GM21515 (cell line): Measurements from ENCODE around the gene RNF40.

Source experiments
- ATAC-seq: cut with Tn5 transposase; IDR thresholded peaks from one replicate; pipeline ENCODE4 v1.9.1; 2021; ENCODE audit not compliant: unreplicated experiment

Gene RNF40

DNA sequence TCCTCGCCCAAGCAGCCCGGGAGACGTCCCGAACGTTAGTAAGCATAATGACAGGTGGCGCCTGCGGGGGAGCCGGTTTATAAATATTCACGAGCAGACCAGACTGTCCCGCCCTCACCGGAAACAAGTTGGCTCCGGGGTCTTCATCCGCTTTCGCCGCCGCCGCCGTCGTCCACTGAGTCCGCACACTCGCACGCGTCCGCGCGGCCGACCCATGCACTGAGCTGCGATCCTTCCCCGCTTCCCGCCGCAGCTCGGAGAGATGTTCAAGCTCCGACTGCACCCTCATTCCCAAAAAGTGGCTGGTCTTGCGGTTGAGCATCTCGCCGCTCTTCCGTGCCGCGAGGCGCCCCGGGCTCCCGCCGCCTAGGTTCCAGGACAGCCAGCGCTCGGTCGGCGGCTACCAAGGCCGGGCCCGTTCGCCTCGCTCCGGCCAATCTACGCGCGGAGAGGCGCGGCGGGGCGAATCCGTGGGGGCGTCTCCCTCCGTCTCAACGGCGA is 645 bp upstream of the RNF40 start:
- peak; percentile 27 for ATAC-seq

DNA sequence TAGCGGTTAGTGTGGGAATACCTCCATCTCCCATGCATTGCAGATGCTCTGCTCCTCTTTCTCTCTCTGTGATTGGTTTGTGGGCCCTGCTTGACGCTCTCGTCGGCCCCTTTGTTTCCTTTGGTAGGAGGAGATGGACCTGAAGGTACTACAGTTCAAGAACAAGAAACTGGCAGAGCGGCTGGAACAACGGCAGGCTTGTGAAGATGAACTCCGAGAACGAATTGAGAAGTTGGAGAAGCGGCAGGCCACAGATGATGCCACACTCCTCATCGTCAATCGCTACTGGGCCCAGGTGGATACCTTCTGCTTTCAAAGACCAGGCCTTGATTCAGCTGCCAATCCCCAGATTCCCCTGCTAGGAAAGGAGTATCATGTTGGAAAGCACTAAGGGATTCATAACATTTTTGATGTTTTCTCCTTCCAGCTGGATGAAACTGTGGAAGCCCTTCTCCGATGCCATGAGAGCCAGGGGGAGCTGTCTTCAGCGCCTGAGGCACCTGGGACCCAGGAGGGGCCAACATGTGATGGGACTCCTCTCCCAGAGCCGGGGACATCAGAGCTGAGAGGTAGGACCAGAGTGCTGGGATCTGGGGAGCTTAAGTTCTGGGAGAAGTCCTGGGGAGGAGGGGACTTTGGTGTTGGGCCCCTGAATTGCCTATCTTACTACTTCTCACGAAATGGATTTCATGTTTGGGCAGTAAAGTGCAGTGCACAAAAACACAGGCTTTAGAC is 1.0 kb downstream of the RNF40 start:
- no peak for ATAC-seq

DNA sequence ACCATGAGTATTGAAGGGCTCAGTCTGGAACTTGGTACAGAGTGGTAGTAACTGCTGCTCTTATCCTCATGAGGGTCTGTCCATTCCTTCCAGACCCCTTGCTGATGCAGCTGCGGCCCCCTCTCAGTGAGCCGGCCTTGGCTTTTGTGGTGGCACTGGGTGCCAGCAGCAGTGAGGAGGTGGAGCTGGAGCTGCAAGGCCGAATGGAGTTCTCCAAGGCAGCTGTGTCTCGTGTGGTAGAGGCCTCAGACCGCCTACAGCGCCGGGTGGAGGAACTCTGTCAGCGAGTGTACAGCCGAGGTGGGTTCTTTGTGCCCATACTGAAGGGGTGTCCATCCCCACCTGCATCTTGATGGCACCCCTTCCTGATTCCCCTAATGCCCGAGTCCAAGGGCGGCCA is 2.0 kb downstream of the RNF40 start:
- ATAC-seq, result no peak

DNA sequence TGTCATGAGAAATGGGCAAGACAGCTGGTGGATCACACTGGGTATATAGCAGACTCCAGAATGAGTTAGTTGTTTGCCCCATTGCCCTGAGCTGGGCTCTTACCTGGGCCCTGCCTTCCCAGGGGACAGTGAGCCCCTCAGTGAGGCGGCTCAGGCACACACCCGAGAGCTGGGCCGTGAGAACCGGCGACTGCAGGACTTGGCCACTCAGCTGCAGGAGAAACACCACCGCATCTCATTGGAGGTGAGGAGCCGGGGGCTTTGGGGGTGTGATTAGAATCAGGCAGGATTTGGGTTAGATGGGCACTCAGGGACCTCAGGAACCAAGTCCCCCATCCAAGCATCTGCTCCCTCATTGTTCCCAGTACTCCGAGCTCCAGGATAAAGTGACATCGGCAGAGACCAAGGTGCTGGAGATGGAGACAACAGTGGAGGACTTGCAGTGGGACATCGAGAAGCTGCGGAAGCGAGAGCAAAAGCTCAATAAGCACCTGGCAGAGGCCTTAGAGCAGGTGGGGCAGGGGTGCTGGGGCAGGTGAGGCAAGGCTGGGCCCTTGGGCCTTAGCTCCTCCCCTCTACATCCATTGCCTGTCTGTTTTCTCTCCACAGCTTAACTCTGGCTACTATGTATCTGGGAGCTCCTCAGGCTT is 2.8 kb downstream of the RNF40 start:
- no peak for ATAC-seq

DNA sequence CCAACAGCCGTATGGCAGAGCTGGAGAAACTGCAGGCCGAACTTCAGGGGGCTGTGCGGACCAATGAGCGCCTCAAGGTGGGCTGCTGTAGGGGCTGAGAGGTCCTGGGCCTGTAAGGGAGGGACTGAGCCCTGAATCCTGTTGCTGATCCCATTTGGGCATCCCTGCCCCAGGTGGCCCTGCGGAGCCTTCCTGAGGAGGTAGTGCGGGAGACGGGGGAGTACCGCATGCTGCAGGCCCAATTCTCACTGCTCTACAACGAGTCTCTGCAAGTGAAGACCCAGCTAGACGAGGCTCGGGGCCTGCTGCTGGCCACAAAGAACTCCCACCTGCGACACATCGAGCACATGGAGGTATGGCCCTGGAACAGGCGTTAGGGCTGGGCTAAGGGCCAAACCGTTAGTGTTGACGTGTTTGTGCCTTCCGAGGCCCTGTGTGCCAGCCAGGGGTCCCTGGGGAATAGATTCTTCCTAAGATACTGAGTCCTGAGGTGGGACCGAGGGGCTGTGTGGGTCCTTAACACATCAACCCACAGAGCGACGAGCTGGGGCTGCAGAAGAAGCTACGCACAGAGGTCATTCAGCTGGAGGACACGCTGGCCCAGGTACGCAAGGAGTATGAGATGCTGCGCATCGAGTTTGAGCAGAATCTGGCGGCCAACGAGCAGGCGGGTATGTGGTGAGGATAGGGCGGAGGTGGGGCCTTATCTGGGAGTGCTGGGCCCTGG is 4.2 kb downstream of the RNF40 start:
- no peak for ATAC-seq

DNA sequence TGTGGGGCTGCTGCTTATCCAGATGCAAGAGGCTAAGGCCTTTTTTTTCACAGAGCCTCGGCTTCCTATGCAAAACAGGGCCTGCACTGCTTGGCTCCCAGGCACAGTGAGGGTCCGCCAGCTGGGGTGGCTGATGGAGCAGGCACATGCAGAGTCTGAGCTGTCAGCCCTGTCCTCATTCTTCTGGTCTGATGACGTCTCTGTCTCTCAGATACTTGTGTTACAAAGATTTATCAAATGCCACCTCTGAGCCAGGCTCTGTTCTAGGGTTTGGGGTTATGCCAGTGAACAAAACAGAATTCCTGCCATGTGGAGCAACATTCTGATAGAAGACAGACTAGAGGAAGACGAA is 4.8 kb downstream of the RNF40 start:
- ATAC-seq, result no peak

DNA sequence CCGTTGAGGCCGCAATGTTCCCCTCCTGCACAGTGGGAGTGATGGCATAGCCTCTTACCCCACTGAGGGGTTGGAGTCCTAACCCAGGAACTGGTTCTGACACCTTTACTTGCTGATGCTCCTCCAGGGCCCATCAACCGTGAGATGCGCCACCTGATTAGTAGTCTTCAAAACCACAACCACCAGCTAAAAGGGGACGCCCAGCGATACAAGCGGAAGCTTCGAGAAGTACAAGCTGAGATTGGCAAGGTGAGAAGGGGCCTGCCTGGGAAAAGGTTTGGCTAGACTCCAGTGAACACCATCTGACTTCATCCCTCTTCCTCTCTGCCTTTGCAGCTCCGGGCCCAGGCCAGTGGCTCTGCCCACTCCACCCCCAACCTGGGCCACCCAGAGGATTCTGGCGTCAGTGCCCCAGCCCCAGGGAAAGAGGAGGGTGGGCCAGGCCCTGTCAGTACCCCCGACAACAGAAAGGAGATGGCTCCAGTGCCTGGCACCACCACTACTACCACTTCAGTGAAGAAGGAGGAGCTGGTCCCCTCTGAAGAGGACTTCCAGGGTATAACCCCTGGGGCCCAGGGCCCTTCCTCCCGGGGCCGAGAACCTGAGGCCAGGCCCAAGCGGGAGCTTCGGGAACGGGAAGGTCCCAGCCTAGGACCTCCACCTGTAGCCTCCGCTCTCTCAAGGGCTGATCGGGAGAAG is 5.8 kb downstream of the RNF40 start:
- no peak for ATAC-seq

DNA sequence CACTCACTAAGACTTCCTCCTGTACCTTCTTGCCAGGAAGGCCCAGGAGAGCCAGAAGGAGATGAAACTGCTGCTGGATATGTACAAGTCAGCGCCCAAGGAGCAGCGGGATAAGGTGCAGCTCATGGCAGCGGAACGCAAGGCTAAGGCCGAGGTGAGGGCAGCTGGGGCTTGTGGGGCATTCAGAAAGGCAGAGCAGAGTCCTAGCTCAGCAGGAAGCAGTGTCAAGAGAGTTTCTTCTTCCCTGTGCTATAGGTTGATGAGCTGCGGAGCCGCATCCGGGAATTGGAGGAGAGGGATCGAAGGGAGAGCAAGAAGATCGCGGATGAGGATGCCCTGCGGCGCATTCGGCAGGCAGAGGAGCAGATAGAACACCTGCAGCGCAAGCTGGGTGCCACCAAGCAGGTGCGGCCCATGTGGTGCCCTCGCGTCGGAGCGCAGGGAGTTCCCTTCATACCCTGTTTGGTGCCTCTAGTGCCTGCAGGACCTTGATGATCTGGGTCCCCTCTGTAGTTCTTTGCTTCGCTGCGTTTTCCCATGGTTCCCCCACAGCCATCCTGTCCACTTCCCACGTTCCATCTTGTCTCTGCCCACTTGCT is 6.6 kb downstream of the RNF40 start:
- ATAC-seq, result no peak

DNA sequence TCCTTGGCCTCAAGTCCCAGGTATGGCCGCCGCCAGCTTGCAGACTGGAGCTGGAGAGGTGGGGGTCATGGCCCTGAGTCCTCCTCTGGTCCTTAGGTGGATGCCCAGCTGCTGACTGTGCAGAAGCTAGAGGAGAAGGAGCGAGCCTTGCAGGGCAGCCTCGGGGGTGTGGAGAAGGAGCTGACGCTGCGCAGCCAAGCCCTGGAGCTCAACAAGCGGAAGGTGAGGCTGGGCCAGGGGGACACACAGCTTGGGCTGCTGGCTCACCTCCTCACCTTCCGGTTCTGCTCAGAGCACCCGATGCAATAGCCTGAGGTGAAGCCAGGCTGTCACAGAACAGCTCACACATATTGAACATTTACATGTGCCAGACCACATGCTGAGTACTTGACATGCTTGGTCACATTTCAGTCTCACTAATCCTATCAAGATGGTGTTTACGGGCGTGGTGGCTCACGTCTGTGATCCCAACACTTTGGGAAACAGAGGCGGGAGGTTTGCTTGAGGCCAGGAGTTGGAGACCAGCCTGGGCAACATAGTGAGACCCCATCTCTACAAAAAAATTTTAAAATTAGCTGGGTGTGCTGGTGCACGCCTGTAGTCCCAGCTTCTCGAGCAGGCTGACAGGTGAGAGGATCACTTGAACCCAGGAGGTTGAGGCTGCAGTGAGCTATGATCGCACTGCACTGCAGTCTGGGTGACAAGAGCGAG is 7.4 kb downstream of the RNF40 start:
- no peak for ATAC-seq

DNA sequence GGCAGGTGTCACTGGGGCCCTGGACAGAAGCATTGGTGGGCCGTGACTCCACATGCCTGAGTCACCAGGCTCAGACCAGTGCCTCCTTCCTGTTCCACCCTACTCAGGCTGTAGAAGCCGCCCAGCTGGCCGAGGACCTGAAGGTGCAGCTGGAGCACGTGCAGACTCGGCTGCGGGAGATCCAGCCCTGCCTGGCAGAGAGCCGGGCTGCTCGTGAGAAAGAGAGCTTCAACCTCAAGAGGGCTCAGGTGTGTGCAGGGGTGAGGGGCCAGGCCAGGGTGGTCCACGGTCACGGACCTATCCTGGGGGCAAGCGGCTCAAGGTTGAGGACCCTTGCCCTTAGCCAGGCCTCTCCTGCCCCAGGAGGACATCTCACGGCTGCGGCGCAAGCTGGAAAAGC is 9.6 kb downstream of the RNF40 start:
- ATAC-seq, result no peak

DNA sequence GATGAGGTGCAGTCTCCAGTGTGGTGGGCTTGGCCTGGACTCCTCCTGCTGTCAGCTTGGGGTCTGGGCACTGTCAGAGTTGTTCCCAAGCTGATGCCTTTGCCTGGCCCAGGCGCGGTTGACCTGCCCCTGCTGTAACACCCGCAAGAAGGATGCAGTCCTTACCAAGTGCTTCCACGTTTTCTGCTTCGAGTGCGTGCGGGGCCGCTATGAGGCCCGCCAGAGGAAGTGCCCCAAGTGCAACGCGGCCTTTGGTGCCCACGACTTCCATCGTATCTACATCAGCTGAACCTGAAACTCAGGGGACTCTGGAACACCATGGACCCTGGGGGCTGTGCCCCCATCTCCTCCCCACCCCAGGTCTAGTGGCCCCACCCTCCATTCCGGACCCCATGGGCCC is 11.7 kb downstream of the RNF40 start:
- no peak for ATAC-seq

DNA sequence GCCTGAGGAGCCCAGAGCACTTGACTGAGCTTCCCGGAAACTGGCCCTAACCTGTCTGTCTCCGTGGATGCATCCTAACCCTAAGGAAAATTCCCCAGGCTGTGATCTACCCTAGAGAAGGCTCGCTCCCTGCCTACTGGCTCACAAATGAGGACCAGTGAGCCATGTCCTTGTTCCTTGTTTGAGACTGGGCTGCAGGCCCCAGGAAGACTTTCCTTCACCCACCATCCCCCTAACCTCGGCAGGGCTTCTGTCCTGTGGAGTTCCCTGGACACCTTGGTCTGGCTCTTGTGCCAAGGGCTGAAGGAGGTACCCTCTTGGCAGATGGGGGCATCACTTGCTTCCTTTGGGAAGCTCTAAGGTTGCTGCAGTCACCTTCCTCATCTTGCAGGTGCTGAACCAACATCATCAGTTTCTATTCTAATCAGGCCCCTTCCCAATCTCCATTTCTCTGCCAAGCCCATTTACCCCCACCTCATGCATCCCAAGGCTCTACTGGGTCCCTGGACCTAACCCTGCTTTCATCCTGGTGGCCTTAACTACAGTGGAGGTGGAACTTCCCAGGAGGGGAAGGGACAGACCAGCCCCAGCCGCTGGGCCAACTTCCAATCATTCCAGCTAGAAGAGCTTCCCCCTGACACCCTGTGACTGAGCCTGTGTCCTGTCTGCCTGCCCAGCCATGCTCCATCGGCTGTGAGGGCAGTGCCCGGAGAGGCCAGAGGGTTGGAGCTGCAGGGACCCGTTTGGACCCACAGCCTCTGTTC is 12.4 kb downstream of the RNF40 start:
- ATAC-seq, result no peak

DNA sequence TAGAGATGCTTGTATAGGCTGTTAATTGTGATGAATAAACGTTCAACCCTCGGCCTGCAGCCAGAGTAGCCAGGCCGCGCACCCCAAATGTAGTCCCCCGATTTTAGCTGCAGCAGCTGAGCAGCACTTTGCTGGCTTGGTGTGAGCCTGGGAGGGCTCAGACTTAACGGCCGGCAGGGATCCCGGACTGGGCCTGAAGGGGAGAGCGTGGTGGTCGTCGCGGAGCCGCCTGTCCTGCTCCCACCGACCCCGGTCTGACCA is 12.9 kb downstream of the RNF40 start:
- no peak for ATAC-seq

DNA sequence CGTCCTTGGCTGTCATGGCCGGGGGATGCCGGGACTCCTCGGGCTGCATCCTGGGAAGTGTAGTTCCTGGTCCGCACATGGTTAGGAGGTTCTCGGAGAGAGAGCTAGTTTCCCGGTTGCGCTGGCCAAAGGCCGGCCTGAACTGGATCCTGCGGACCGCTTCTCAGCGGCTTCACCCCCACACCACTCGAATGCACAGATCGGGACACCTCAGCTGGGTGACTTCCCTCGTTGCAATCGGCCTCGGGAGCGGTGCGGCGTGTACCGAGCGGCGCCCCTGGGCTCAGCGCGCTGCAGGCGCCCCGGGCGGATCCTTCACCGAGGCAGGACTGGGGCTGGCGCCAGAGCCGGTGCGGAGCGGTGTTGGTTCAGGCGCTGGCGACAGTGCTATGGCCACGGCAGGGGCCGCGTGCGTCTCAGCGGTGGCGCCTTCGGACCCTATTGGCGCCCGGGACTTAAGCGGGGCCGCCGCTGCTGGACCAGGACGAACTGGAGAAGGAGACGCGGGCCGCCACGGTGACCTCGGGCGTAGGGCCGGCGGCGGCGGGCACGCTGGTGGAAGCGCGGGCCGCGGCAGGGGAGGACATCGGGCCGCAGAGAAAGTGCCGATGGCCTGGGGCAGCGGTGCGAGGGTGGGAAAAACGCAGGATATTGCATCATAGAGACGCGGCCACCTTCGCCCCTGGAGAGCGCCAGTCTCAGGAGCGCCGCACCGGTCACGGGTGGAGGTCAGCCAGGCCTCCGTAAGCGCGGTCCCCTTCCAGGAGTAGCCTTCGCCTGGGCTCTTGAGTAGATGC is 13.5 kb downstream of the RNF40 start:
- ATAC-seq, result peak; percentile 65

DNA sequence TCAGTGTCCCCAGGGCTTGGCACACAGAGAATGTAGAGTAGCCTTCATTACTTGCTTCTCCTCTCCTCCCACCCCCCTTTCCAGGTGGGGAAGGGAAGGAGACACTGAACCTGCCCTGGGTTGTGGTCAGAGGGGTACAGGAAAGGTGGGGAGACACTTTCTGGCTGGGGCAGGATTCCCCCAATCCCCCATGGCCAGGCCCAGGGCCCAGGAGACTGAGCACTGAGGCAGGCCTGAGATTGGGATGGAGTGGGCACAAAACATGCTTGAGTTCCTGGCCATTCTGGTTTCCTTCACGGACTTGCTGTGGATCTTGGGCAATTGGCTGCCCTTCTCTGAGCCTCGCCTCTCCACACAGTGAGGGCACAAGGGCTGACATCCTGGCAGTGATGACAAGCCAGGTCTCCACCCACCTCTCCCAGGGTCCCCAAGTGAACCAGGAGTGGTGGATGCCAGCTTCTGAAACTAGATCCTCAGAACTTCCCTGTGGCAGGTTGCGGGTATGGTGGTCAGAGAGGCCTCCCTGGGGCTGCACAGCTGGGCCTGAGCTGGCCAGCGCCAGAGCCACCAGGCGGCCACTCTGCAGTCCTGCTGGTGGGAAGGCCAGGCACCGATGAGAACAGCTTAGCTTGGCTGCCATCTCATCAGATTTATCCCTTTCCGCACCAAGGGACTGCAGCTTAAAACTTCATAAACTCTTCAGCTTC is 15.6 kb downstream of the RNF40 start:
- ATAC-seq, result no peak

DNA sequence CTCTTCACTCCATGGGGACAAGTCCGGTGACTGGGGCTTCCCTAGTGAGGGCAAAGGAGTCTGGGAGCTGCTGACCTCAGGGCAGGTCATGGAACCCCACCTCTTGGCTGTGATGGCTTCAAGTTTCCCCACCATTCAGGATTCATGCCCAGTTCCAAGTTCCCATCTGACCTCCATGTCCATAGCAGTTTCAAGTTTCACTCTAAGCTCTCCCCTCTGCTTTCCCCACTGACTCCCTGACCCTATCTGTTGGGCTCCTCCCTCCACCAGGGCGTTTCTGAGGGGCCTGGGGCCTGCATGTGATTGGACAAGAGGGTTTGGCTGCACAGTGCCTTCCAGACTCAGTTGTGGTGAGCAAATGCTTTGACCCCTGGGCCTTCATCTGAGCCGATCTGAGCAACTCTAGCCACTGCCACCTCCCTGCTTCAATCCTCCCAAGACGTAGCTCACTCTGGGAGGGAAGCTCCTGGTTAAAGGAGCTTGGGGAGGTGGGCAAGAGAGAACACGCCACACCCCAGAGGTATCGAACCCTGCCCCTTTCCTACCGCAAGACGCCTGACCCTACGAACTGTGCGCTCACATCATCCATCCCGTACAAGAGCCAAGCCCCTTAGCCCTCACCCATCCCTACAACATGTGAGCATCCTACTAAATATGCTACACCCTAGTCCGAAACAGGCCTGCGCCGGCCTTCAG is 16.6 kb downstream of the RNF40 start:
- no peak for ATAC-seq

DNA sequence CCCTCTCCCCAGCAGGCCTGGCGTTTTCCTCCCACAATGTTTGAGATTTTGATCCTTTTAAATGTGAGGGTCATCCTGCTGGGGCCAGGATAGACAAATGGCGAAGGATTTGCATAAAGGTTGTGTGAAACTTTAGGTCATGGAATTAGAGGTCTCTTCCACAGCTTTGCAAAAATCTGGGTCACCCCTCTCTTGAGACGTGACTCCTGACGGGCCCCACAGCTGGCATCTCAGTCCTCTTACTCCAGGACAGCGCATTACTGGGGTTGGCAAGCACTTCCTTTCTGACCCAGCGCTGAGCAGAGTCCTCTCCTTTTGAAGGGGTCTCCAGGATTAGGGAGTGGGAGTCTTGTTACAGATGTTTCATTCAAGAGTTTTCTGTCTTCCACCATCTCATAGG is 17.5 kb downstream of the RNF40 start:
- no peak for ATAC-seq

DNA sequence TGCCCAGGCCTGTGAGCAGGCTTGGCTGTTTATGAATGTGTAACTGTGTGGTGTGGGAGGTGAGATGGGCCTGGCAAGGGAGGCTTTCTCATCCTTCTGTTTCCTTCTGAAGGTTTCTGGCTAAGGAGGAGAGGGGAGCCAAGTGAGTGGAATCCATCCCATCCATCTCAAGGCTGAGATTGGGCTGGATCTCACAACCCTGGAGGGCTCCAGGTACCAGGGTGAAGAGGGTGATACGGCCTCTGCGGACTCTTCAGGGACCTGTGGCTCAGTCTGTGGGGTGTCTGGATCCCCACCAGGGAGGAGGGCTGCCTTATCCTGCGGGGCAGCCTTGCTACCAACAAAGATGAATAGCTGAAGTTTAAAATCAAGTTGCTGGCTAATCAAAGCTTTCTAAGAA is 17.9 kb downstream of the RNF40 start:
- ATAC-seq, result no peak
